Measurements from ENCODE around the gene DCUN1D2. TPM values are rescaled to one million over a fixed set of nuclear protein-coding genes. Genes with fewer than 3 reads are reported as not detected.
A peak's percentile ranks its signal among the peaks of the same experiment; 100 is the strongest.

The DCUN1D2 gene
- total RNA-seq, 1 donor from 2014 or later, result 11.8 TPM

DNA sequence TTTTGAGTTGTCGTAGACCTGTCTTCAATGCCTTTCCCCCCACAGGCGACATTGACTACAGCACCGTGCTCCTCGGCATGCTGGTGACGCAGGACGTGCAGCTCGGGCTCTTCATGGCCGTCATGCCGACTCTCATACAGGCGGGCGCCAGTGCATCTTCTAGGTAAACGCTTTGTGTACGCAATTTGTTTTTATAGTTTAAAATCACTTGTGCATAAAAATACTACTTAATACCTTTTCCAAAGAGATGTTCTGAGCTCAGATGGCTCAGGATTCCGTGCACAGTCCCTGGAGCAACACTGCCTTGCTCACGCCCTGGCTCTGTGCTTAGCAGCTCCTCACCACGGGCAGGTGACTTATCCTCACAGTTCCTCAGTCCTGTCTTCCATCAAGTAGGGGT is 30.1 kb upstream of the DCUN1D2 start:
- FAIRE-seq (no peak), DNase-seq (ENCODE audit: low spot score in 2 of 2) (no peak)

DNA sequence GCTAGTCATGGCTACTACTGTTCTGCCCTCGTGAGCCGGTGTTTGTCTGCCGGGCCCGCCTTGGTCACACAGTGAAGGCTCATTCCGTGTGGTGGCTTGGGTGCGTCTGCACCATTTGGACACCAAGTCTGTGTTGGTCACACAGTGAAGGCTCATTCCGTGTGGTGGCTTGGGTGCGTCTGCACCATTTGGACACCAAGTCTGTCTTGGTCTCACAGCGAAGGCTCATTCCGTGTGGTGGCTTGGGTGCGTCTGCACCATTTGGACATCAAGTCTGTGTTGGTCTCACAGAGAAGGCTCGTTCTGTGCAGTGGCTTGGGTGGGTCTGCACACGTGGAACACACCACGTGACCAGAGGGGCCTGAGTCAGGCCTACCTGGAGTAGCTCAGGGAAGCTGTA is 29.0 kb upstream of the DCUN1D2 start:
- FAIRE-seq (no peak), DNase-seq (ENCODE audit: low spot score in 2 of 2) (no peak)

DNA sequence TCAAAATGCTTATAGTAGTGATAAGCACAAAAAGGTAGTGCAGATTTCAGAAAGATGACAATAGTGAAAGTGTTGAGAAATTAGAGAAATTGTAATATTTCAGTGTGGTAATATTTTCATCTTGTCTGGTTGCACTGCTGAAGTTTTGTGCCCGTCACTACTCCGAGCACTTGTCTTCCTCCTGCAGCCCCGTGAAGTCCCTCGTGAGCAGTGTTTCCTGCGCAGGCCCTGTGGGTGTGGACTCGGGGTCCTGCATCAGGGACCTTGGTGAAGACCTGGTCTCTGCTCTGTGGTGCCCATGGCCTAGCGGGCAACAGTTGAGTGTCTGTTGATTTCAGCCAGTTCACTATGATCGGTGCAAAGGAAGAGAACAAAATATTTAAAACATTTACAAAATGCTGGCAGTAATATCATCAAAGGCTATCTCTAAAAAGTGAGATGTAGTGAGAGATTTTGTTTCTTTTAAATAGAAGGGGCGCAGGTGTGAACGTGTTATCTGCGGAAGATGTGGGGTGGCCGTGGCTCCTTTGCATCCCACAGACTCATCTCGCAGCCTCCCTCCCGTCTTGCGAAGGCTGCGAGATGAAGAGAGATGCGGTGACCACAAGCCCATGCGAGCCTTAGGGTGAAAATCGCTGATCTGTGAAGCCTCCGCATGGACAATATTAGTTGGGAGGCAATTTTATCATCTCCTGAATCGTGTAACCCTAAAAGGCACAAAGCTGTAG is 27.7 kb upstream of the DCUN1D2 start:
- no peak for DNase-seq (ENCODE audit: low spot score in 2 of 2)
- no peak for FAIRE-seq

DNA sequence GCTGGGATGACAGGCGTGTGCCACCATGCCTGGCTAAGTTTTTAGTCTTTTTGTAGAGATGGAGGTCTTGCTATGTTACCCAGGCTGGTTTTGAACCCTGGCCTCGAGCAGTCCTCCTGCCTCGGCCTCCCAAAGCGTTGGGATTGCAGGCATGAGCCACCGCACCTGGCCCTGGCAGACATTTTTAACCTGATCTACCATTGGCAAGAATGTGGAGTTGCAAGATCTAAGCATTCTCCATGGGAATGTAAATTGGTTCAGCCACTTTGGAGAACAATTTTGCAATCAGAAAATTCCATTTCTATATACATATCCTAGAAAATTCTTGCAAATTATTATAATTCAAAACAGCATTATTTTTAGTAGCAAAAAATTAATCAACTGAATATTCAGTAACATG is 24.3 kb upstream of the DCUN1D2 start:
- no peak for FAIRE-seq

DNA sequence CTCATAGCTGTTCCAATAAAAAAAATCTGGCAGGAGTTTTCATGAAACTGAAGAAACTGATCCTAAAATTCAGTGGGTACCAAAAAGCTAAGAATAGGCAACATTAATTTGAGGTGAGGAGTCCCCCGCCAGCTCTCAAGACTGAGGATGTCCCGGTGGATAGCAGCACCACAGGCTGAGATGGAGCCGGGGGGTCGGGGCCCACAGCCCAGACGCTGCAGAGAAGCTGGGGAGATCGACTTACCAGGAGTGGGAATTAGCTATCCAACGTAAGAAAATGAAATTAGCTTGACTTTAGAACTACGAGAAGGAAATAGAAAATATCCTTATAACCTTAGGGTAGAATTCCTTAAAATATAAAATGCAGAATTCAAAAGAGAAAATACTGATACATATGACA is 23.2 kb upstream of the DCUN1D2 start:
- no peak for FAIRE-seq
- no peak for DNase-seq (ENCODE audit: low spot score in 2 of 2)

More for the DNA sequence above, 24.3 kb upstream of the DCUN1D2 start:
- DNase-seq (ENCODE audit: low spot score in 2 of 2), result no peak

DNA sequence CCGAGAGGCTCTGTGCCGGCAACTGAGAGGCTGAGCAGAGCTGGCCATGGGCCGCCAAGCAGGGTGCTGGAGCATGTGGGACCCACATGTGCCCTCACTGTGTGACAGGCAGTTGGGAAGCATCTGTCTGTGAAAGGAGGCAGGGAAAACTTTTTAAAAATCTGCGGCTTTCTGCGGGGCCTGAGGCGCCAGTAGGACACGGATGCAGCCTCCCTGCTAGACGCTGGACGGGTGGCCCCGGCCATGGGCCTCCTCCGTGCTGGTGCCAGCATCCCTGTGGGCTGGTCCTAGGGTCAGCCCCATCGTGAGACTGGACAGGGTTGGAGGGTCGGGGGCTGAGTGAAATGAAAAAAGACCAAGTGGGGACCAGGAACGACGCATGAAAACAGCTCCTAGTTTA is 20.9 kb upstream of the DCUN1D2 start:
- FAIRE-seq (no peak), DNase-seq (ENCODE audit: low spot score in 2 of 2) (no peak)

DNA sequence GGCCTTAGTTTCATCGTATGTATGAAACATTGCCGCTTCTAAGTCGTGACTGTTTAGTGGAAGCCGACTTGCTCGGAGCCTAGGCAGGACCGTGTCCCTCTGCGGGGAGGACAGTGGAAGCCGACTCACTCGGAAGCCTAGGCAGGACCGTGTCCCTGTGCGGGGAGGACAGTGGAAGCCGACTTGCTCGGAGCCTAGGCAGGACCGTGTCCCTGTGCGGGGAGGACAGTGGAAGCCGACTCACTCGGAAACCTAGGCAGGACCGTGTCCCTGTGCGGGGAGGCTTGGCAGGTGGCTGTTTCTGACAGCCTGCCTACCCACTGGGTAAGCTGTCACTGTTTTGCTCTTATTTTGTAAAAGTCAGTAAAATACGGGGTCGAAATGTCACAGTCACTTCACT is 20.4 kb upstream of the DCUN1D2 start:
- DNase-seq (ENCODE audit: low spot score in 2 of 2), result no peak
- FAIRE-seq, result no peak

DNA sequence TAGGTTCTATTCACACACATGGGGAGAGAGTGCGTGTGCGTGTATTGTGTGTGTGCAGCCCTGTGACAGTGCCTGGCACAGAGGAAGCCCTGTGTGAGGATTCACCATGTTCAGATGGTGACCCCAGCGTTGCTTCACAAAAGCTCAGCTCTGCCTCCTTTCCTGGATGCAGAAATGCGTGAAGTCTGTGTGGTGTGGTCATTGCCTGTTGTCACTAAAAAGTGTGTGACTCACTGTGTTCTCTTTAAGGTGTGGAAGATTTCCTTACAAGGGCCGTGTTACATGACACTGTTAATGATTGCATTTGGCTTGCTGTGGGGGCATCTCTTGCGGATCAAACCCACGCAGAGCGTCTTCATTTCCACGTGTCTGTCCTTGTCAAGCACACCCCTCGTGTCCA is 19.5 kb upstream of the DCUN1D2 start:
- peak in 1 of 2 donors; percentile 32 for DNase-seq (ENCODE audit: low spot score in 2 of 2)

DNA sequence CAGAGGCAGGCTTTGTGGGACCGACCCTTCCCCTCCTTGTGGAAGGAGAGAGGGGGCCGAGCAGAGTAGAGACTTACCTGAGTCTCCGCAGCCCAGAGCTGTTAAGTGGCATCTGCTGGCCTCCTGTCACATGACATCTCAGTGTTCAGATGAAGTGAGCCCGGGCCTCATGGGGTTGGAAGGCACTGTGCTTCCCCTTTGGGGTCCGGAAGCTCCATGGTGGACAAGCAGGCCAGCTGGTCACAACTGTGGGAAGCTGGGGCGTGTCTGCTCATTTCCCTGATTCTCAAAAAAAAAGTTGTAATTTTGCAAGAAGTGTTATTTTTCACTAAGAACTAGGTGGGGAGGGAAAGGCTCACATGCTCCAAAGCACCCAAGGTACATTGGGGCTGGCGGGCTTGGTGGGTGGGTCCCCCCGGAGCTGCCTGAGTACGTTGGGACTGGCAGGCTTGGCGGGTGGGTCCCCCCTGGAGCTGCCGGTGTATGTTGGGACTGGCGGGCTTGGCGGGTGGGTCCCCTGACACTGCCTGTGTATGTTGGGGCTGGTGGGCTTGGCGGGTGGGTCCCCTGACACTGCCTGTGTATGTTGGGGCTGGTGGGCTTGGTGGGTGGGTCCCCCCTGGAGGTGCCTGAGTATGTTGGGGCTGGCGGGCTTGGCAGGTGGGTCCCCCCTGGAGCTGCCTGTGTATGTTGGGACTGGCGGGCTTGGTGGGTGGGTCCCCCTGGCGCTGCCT is 18.2 kb upstream of the DCUN1D2 start:
- FAIRE-seq (no peak), DNase-seq (ENCODE audit: low spot score in 2 of 2) (no peak)

More for the DNA sequence above, 19.5 kb upstream of the DCUN1D2 start:
- no peak for FAIRE-seq

DNA sequence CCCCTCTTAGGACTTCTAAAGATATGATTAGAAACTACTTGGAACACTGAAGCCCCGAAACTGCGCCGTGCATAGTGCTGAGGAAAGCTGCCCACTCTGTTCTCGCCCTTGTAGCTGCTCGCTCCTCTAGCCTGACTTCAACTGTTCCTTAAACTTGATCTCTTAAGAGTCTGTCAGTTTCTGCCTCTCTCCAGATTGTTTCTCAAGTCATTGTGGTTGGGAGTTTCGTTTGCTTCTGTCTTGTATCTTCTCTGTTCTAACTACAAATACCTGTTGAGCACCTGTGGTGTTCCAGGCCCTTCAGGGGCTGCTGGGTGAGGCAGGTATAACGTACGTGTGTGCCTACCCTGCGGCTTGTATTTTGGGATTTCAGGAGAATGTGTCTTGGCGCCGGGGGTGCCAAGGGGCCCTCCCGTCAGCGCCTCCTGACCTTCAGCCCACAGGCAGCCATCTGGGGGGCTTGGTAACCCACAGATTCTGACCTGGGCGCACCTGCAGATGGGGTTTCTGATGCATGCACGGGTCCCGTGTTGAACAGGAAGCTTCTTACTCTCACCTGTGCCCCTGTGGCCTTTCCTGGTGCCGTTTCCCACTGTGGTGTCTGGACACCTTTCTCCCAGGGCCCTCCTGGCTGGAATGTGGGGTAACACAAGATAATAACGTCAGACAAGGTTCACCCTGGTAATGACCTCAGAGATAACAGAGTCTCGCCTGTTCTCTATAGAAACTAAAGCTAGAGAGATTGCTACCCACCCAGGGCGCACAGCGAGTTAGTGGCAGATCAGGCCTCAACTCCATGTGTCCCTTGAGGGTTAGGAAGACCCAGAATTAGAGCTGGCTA is 17.2 kb upstream of the DCUN1D2 start:
- FAIRE-seq, result no peak
- no peak for DNase-seq (ENCODE audit: low spot score in 2 of 2)

DNA sequence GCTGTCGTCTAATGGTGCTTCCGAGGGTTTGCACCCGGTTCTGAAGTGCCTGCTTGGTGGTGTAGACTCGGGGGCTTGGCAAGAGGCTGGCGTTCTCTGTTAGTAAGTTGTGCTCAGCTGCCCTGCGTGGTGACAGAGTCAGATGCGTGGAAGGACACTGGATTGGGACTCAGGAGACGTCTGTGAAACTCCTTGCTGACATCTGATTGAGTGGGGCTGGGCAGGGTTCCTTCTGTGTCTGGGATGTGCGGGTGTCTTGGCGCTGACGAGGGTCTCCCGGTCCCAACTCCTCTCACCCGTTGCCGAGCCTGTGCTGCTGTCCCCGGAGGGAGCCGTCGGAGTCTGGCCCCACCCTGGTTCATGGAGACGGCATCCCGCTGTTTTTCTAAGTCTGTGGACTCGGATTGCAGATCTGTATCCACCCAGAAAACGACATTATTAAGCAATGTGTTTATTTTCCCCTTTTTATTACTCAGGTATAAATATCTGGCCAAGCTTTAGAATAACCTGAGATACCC is 16.4 kb upstream of the DCUN1D2 start:
- DNase-seq (ENCODE audit: low spot score in 2 of 2) (no peak), FAIRE-seq (no peak)

DNA sequence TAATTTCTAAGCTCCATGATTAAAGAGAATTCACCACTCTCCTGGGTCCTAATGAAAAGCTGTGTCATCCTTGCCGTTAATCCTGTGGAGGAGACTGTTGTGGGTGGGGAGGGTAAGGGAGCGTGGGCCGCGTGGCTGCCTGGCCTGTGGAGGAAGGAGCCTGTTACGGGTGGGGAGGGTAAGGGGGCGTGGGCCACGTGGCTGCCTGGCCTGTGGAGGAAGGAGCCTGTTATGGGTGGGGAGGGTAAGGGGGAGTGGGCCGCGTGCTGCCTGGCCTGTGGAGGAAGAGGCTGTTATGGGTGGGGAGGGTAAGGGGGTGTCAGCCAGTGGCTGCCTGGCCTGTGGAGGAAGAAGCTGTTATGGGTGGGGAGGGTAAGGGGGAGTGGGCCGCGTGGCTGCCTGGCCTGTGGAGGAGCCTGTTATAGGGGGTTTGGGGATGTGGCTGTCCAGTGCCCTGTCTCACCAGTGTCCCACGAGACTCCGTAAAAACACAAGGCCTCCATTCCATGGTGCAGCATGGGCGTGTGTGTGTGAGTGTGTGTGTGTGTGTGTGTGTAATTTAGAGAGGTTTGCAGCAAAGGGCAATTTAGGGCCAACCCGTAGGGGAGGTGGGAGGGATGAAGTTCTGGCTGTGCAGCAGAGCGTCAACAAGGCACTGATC is 15.6 kb upstream of the DCUN1D2 start:
- FAIRE-seq, result no peak

DNA sequence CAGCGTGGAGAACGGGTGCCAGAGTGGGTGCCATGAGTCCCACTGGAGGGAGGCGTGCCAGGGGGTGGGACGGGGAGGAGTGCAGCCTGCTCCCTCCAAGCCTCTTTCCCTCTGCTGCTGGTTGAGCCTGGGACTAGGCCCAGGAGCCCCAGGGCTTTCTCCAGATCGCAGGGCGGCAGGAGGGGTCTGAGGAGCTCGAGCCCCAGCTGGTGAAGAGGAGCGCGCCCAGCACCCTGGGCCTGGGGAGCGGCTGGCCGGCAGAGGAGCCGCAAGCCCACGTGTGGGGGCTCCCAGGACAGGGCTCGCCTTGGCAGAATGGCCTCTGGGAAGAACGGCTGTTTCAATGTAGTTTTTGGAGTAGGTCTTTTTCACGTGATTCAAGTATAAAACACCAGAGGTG is 12.2 kb upstream of the DCUN1D2 start:
- DNase-seq (ENCODE audit: low spot score in 2 of 2) (no peak), FAIRE-seq (no peak)

More for the DNA sequence above, 15.6 kb upstream of the DCUN1D2 start:
- no peak for DNase-seq (ENCODE audit: low spot score in 2 of 2)

DNA sequence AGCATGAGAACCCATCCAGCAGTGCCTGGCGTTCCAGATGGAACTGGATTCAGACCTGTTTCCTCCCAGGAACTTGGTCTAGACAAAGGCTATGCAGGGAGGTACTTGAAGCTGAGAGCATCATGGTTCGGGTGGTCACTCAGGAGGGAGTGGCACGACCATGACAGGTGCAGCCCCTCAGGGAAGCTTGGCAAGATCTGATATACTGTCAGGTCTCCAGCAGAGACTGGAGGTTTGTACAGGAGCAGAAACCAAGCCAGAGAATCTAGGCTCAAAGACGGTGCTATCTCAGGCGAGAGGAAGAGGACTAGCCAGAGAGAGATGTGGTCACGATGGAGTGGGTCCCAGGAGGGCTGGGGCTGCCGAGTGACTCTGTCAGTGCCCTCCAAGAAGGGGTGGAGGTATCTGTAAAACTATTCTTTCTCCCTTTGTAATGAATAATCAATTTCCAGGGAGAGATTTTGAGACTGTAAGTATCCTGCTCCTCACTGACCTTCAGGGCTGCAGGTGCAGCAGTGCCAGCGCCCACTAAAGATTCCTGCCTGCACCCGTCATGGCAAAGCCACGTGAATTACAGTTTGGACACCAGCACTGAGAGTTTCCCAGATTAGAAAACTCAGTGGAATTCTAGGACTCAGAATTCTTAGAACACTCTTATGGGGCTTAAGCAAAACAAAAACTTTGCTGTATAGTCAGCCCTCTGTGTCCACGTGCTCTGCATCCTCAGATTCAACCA is 10.2 kb upstream of the DCUN1D2 start:
- FAIRE-seq (no peak), DNase-seq (ENCODE audit: low spot score in 2 of 2) (no peak)

DNA sequence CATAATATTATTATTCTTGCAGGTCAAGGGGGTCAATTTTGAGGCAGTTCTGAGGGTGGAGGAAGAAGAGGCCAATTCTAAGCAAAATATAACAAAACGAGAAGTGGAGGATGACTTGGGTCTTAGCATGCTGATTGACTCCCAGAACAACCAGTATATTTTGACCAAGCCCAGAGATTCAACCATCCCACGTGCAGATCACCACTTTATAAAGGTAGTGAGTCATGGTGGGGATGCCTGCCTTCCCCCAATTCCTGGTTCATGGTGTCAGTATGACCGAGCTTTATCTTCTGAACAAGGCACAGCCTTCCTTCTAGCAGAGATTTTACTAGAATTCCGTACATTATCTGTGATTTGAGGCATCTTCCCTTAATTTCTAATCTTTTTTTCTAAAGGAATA is 9.4 kb upstream of the DCUN1D2 start:
- DNase-seq (ENCODE audit: low spot score in 2 of 2) (no peak), FAIRE-seq (no peak)

DNA sequence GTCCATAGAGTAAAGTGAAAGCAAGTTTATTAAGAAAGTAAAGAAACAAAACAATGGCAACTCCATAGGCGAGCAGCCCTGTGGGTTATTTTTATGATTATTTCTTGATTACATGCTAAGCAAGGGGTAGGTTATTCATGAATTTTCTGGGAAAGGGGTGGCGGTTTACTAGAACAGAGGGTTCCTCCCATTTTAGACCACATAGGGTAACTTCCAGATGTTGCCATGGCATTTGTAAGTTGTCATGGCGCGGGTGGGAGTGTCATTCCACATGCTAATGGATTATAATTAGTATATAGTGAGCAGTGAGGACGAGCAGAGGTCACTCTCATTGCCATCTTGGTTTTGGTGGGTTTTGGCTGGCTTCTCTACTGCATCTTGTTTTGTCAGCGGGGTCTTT is 8.4 kb upstream of the DCUN1D2 start:
- no peak for FAIRE-seq

DNA sequence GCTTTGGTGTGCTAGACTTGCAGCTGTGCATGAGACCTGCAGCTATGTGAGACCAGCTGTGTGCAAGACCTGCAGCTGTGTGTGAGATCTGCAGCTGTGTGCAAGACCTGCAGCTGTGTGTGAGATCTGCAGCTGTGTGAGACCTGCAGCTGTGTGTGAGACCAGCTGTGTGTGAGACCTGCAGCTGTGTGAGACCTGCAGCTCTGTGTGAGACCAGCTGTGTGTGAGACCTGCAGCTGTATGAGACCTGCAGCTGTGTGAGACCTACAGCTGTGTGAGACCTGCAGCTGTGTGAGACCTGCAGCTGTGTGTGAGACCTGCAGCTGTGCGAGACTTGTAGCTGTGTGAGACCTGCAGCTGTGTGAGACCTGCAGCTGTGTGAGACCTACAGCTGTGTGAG is 6.7 kb upstream of the DCUN1D2 start:
- FAIRE-seq (no peak), DNase-seq (ENCODE audit: low spot score in 2 of 2) (no peak)

More for the DNA sequence above, 8.4 kb upstream of the DCUN1D2 start:
- no peak for DNase-seq (ENCODE audit: low spot score in 2 of 2)

DNA sequence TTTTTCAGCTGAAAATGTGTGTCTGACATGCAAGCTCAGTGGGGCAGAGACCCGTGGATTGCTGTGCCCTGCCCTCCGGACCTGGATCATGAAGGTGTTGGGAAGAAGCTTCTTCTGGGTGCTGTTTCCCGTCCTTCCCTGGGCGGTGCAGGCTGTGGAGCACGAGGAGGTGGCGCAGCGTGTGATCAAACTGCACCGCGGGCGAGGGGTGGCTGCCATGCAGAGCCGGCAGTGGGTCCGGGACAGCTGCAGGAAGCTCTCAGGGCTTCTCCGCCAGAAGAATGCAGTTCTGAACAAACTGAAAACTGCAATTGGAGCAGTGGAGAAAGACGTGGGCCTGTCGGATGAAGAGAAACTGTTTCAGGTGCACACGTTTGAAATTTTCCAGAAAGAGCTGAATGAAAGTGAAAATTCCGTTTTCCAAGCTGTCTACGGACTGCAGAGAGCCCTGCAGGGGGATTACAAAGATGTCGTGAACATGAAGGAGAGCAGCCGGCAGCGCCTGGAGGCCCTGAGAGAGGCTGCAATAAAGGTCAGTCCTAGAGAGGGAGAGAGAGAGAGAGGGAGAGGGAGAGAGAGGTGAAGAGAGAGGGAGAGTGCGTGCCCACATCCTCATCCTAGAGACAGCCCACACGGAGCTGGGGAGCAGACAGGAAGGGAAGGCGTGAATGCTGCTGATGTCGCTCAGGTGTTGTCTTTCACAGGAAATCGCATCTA is 5.1 kb upstream of the DCUN1D2 start:
- DNase-seq (ENCODE audit: low spot score in 2 of 2), result no peak
- FAIRE-seq, result no peak

DNA sequence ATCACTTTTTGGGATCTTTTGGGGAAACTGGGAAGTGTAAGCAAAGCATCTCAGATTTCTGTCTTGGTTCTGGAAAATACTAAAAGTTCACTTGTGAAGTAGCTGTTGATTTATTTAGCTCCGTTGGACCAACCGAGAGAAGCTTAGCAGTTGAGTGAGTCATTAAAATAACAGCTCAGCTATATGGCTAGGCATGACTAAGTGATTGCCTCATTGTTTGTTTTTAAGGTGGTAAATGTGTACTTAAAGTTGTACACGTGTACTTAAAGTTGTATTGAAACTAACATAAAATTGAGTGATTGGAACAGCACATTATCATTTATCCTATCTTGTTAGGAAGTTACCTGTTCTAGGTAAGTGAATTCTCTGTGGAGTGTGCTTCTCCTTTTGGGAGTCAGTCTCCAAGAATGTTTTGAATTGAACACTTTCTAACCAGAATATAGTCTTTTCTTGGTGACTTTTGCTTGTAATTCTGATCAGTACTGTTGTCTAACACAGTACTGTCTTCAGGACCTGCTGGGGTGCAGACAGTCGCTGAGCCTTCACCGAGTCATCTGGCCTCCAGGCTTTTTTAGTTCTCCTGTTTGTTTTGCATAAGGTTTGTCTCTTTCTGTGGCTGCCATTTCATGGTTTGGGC is 2.9 kb upstream of the DCUN1D2 start:
- DNase-seq (ENCODE audit: low spot score in 2 of 2), result no peak
- FAIRE-seq, result no peak

Measured in frontal cortex (tissue), 4 donors.